DMS153 (cell line): ENCODE data around the gene AKNAD1.

ENCODE experiments used
- DNase-seq: peaks from one replicate; lab custom pipeline; 2025; lab: John Stamatoyannopoulos, UW

AKNAD1 gene

GRCh38 chr1:108865316-108865910 lies 8.5 kb upstream of the AKNAD1 start:
- DNase-seq = no peak

- no peak for DNase-seq
Measured at GRCh38 chr1:108863984-108864383, 7.1 kb upstream of the AKNAD1 start.

- no peak for DNase-seq
Measured at GRCh38 chr1:108862698-108863477, 6.0 kb upstream of the AKNAD1 start.

- no peak for DNase-seq
Measured at GRCh38 chr1:108862017-108862610, 5.2 kb upstream of the AKNAD1 start.

GRCh38 chr1:108861566-108861965 lies 4.7 kb upstream of the AKNAD1 start:
- no peak for DNase-seq

- DNase-seq = no peak
Measured at GRCh38 chr1:108860190-108860907, 3.5 kb upstream of the AKNAD1 start.

- no peak for DNase-seq
Measured at GRCh38 chr1:108858230-108858950, 1.5 kb upstream of the AKNAD1 start.

GRCh38 chr1:108854221-108855019 lies 2.5 kb downstream of the AKNAD1 start:
- no peak for DNase-seq

GRCh38 chr1:108852221-108852975 lies 4.5 kb downstream of the AKNAD1 start:
- no peak for DNase-seq

- no peak for DNase-seq
Measured at GRCh38 chr1:108851567-108851966, 5.3 kb downstream of the AKNAD1 start.

- DNase-seq = no peak
Measured at GRCh38 chr1:108850929-108851328, 6.0 kb downstream of the AKNAD1 start.

- DNase-seq = no peak
Measured at GRCh38 chr1:108848806-108849205, 8.1 kb downstream of the AKNAD1 start.

GRCh38 chr1:108847494-108847893 lies 9.4 kb downstream of the AKNAD1 start:
- no peak for DNase-seq

GRCh38 chr1:108845991-108846390 lies 10.9 kb downstream of the AKNAD1 start:
- DNase-seq = no peak

GRCh38 chr1:108845446-108845845 lies 11.4 kb downstream of the AKNAD1 start:
- no peak for DNase-seq

GRCh38 chr1:108843390-108844137 lies 13.3 kb downstream of the AKNAD1 start:
- DNase-seq = no peak

- no peak for DNase-seq
Measured at GRCh38 chr1:108842525-108843181, 14.2 kb downstream of the AKNAD1 start.

- no peak for DNase-seq
Measured at GRCh38 chr1:108841703-108842102, 15.2 kb downstream of the AKNAD1 start.

GRCh38 chr1:108832929-108833328 lies 24.0 kb downstream of the AKNAD1 start:
- no peak for DNase-seq
